Mucosa of stomach (tissue), 1 donor: ENCODE results near the gene RASL11B.

Source experiments
- H3K27me3 ChIP-seq: one replicate; pipeline ENCODE4 v1.7.0; 2013; ENCODE audit warnings: mild to moderate bottlenecking, low read length; ENCODE audit not compliant: control insufficient read depth, insufficient read depth
- H3K36me3 ChIP-seq: one replicate; pipeline ENCODE4 v1.7.0; 2013; ENCODE audit warnings: low read length; ENCODE audit not compliant: control insufficient read depth, insufficient read depth
- H3K4me1 ChIP-seq: one replicate; pipeline ENCODE4 v1.7.0; 2013; ENCODE audit warnings: mild to moderate bottlenecking, low read length; ENCODE audit not compliant: control insufficient read depth, insufficient read depth
- H3K4me3 ChIP-seq: one replicate; pipeline ENCODE4 v1.7.0; 2013; ENCODE audit warnings: low read length
- H3K9ac ChIP-seq: one replicate; pipeline ENCODE4 v1.7.0; 2013; ENCODE audit warnings: mild to moderate bottlenecking, low read length, moderate library complexity
- H3K9me3 ChIP-seq: one replicate; pipeline ENCODE4 v1.7.0; 2013; ENCODE audit warnings: mild to moderate bottlenecking, low read length, moderate library complexity; ENCODE audit not compliant: control insufficient read depth
- donor health status: Pancreatic carcinoma.

RASL11B gene

GRCh38 chr4:52907510-52907909 lies 45.4 kb downstream of the RASL11B start:
- Histone ChIP-seq H3K9ac (no peak overlapping the region), H3K4me1 (peaks cover 1% of the 10 kb centered on the region), H3K27me3 (no peaks in the 10 kb centered on the region), H3K9me3 (no peaks in the 10 kb centered on the region), H3K36me3 (no peaks in the 10 kb centered on the region), H3K4me3 (no peak overlapping the region)

- Histone ChIP-seq H3K9me3 (no peaks in the 10 kb centered on the region), H3K4me1 (peaks cover 25% of the 10 kb centered on the region), H3K9ac (no peak overlapping the region), H3K4me3 (no peak overlapping the region), H3K27me3 (no peaks in the 10 kb centered on the region), H3K36me3 (no peaks in the 10 kb centered on the region)
These were observed 48.0 kb downstream of the RASL11B start for GRCh38 chr4:52910115-52910514.

GRCh38 chr4:52911684-52912294 lies 49.7 kb downstream of the RASL11B start:
- Histone ChIP-seq H3K4me1 (peaks cover 41% of the 10 kb centered on the region), H3K36me3 (no peaks in the 10 kb centered on the region), H3K9ac (no peak overlapping the region), H3K27me3 (no peaks in the 10 kb centered on the region), H3K4me3 (no peak overlapping the region), H3K9me3 (no peaks in the 10 kb centered on the region)

GRCh38 chr4:52912608-52913007 lies 50.5 kb downstream of the RASL11B start:
- no peaks in the 10 kb centered on the region for H3K36me3 ChIP-seq
- H3K27me3 ChIP-seq: no peaks in the 10 kb centered on the region
- no peak overlapping the region for H3K4me3 ChIP-seq
- no peak overlapping the region for H3K9ac ChIP-seq
- peaks cover 41% of the 10 kb centered on the region for H3K4me1 ChIP-seq
- H3K9me3 ChIP-seq: no peaks in the 10 kb centered on the region

- peaks cover 41% of the 10 kb centered on the region for H3K4me1 ChIP-seq
- no peaks in the 10 kb centered on the region for H3K36me3 ChIP-seq
- peak overlapping the region; percentile 7 for H3K4me3 ChIP-seq
- no peaks in the 10 kb centered on the region for H3K27me3 ChIP-seq
- peak overlapping the region; percentile 6 for H3K9ac ChIP-seq
- no peaks in the 10 kb centered on the region for H3K9me3 ChIP-seq
These were observed 52.0 kb downstream of the RASL11B start for GRCh38 chr4:52914051-52914605.

DNA sequence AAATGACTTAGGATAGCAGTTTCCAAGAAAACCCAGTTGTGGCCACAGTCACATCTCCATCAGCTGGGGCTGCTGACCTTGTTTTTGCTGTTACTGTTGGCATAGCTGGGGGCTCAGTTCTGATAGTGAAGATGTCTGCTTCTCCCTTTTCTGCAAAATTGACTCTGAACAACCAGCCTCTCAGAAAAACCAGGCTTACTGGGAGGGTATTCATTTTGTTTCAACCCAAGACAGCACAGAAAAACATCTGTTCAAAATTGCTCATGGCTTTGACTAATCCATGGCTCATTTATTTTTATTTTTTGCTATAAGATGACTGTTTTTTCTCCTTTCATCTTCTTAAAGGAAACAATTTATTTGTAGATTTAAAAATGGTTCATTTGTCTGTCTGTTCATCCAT lies 53.1 kb downstream of the RASL11B start:
- H3K27me3 ChIP-seq: no peaks in the 10 kb centered on the region
- H3K4me3 ChIP-seq: no peak overlapping the region
- H3K36me3 ChIP-seq: no peaks in the 10 kb centered on the region
- no peak overlapping the region for H3K9ac ChIP-seq
- no peaks in the 10 kb centered on the region for H3K9me3 ChIP-seq
- peaks cover 41% of the 10 kb centered on the region for H3K4me1 ChIP-seq

GRCh38 chr4:52915730-52916300 lies 53.7 kb downstream of the RASL11B start:
- Histone ChIP-seq H3K9ac (no peak overlapping the region), H3K27me3 (no peaks in the 10 kb centered on the region), H3K36me3 (no peaks in the 10 kb centered on the region), H3K4me3 (no peak overlapping the region), H3K9me3 (no peaks in the 10 kb centered on the region), H3K4me1 (peaks cover 41% of the 10 kb centered on the region)
